ENCODE results near the gene ATXN7L2.
A peak's percentile ranks its signal among the peaks of the same experiment; 100 is the strongest.

The ATXN7L2 gene

GRCh38 chr1:109498161-109498801, 14.6 kb downstream of the ATXN7L2 start:
- no peak for DNase-seq

- DNase-seq, result no peak
These were observed 15.4 kb downstream of the ATXN7L2 start for GRCh38 chr1:109499081-109499480.

GRCh38 chr1:109499661-109500536, 16.2 kb downstream of the ATXN7L2 start:
- DNase-seq, result peak; percentile 37

DNA sequence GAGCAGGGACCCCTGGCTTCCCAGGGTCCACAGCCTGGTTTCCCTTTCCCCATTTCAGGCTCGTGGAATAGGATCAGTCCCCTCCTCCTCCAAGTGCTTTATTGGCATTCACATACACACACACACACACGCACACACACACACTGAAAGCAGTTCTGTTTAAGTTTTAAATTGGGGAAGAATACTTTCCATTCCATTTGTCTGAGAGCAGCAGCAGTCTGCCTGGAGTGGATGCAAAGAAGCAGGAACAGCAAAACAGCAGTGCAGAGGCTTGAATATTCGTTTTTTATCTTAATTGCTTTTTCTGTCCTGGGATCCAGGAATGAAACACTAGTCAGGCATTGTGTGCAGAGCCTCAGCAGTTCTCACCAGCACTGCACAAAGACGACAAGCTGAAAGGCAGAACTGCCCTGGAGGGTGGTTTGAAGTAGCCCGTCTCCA, 17.3 kb downstream of the ATXN7L2 start:
- peak; percentile 76 for DNase-seq

- DNase-seq, result no peak
These were observed 18.1 kb downstream of the ATXN7L2 start for GRCh38 chr1:109501644-109502363.

- DNase-seq, result no peak
These were observed 18.7 kb downstream of the ATXN7L2 start for GRCh38 chr1:109502364-109502851.

- DNase-seq, result no peak
These were observed 20.2 kb downstream of the ATXN7L2 start for GRCh38 chr1:109503935-109504334.

DNA sequence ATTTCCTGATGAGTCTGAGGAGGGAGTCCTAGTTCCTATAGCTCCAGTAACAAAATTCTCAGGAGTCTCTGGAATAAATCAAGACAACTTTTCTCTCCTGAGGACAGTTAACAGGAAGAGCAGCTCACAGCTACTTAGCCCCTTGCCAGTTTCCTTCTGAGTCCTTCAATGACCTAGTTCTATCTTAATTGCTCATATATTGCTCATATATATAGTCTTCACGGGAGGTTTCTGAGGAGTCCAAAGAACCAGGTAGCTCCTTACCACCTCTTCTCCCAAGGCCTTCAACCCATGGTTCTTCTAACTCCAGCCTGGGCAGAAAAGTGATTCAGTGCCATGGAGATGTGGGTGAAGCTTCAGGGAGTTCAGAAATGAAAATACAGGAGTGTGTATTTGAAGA, 21.3 kb downstream of the ATXN7L2 start:
- no peak for DNase-seq

- DNase-seq, result no peak
These were observed 24.5 kb downstream of the ATXN7L2 start for GRCh38 chr1:109508001-109508872.

DNA sequence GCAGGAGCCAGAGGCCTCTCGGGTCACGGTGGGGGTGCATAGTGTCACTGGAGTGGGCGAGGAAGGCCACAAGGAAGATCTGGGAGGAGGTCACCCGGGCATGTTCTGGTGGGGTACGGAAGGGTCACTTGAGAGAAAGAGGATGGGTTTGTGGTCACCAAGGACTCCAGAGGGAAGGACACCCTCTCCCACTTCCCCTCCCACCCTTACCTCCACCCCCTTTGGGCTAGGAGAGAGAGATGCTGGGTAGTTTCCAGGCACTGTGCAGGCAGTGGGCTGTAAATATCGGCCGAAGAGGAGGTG, 25.1 kb downstream of the ATXN7L2 start:
- DNase-seq, result no peak

- peak; percentile 54 for DNase-seq
These were observed 25.8 kb downstream of the ATXN7L2 start, which contains the start of gene AMIGO1 for GRCh38 chr1:109509176-109510134. Gene AMIGO1, minus strand, starts transcription at chr1:109509727. Its CDS starts 815 bp downstream, at chr1:109508912.

- no peak for DNase-seq
These were observed 29.5 kb downstream of the ATXN7L2 start for GRCh38 chr1:109513110-109513710.

- DNase-seq, result no peak
These were observed 31.1 kb downstream of the ATXN7L2 start for GRCh38 chr1:109514846-109515245.

DNA sequence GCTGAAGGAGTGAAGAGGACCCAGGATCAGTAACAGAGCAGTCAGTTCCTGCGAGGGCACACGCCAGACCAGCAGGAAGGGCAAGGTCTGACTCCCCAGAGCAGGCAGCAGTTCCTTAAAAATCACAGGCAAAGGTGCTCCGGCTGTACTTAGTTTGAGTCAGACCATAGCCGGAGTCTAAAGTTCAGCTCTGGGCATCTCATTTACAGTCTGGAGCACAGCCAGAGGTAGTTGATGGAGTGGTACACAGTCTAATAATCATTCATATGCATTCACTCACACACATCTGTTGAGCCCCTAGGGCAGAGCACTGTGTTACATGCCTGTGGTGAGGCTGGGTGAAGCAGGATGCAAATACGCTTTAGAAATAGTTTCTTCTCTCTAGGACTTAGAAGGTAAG, 33.2 kb downstream of the ATXN7L2 start:
- DNase-seq, result peak; percentile 58

DNA sequence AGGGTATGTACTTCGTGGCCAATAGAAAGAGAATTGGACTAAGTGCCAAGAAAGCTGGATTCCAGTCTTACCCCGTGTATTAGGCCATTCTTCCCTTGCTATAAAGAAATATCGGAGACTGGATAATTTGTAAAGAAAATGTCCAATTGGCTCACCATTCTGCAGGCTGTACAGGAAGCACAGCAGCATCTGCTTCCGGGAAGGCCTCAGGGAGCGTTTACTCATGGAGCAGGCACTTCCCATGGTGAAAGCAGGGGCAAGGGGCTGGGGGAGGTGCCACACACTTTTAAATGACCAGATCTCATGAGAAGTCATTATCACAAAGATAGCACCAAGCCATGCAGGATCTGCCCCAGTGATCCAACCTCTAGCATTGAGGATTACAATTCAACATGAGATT, 33.6 kb downstream of the ATXN7L2 start:
- no peak for DNase-seq

DNA sequence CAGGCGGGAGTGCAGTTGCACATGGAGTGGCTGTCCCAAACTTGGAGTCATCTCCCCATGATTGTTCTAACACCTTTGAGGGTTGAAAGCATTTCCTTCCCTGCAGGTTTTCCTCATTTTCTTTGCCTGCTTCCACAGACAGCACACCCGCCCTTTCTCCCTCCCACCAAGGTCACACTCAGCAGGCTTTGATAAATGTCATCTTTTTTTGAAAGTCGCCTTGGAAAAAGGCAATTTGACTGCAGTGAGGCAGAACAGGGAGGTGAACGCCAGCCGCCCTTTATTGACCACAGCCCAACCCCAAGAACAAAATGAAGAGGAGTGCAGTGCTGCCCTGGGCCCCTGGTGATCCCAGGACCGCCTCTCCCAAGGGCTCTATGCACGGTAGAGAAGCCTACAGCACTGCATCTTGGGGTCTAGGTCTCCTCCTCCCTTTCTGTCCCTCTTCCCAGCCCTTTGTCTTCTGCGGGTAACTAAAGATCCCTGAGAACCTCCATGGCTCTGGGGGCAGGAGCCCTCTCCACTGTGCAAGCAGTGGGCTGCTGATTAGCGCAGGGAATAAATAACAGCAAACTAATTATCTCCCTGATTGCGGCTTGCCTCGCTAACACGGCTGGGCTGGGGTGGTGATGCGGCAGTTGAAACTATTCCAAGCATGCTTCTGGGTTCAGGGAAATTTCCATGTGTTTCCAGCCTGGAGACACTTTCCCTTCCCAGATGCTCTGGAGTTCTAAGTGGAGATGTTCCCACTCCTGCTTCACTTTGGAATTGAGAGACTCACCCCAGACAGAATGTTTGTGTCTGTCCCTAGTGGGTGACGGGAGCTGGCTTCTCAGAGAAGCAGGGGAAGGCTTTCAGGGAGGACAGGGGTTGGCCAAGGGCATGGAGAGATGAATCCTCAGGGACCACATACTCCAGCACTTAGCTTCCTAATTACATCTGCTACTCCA, 37.6 kb downstream of the ATXN7L2 start:
- DNase-seq, result no peak

- no peak for DNase-seq
These were observed 38.3 kb downstream of the ATXN7L2 start for GRCh38 chr1:109522026-109522425.

- DNase-seq, result no peak
These were observed 40.0 kb downstream of the ATXN7L2 start for GRCh38 chr1:109523706-109524105.

- DNase-seq, result no peak
These were observed 43.5 kb downstream of the ATXN7L2 start for GRCh38 chr1:109527098-109527811.
